SJSA1 (cell line): ENCODE results near the gene CSH1. TPM values are rescaled to one million over a fixed set of nuclear protein-coding genes. Genes with fewer than 3 reads are reported as not detected.

Source experiments
- DNase-seq, 2 experiments: peaks; one replicate each; pipeline ENCODE4 v3.0.0-alpha.2; 2015 to 2020; ENCODE audit warnings: low spot score in 2 of 2, low read depth in 1 of 2
- H3K27ac ChIP-seq: fragments of 250-450 bp; sonication (Bioruptor Pico); 2 replicates; pipeline ENCODE4 v1.5.1; 2020; ENCODE audit warnings: mild to moderate bottlenecking, moderate library complexity
- H3K27me3 ChIP-seq: fragments of 250-450 bp; sonication (Bioruptor Pico); replicated peaks from 2 replicates; pipeline ENCODE4 v1.5.1; 2020; ENCODE audit warnings: mild to moderate bottlenecking, moderate library complexity
- H3K36me3 ChIP-seq: fragments of 250-450 bp; sonication (Bioruptor Pico); 2 replicates; pipeline ENCODE4 v1.5.1; 2020; ENCODE audit warnings: mild to moderate bottlenecking
- H3K4me1 ChIP-seq: fragments of 250-450 bp; sonication (Bioruptor Pico); replicated peaks from 2 replicates; pipeline ENCODE4 v1.6.1; 2021; ENCODE audit warnings: mild to moderate bottlenecking
- H3K4me3 ChIP-seq: fragments of 250-450 bp; sonication (Bioruptor Pico); 2 replicates; pipeline ENCODE4 v1.5.1; 2020; ENCODE audit warnings: mild to moderate bottlenecking
- H3K9me3 ChIP-seq: fragments of 250-450 bp; sonication (Bioruptor Pico); replicated peaks from 2 replicates; pipeline ENCODE4 v1.5.1; 2020; ENCODE audit warnings: mild to moderate bottlenecking
- total RNA-seq: library from RNA; depleted of rRNA; stranded (reverse); fragments of >200 nt; shearing (Covaris generic); gene quantifications from 2 replicates; pipeline ENCODE4 v1.2.3, GENCODE V29; 2014; rRNA removed

Gene CSH1
- total RNA-seq, 1 experiment from 2014 or later: not detected

GRCh38 chr17:63850401-63850800, 46.0 kb downstream of the CSH1 start:
- peaks cover 12% of the 10 kb centered on the region for H3K27me3 ChIP-seq

GRCh38 chr17:63848834-63849689, 47.3 kb downstream of the CSH1 start:
- Histone ChIP-seq H3K4me3 (peak overlapping the region; percentile 12), H3K27ac (peak overlapping the region; percentile 21; the same call in 1 of the 2 replicates)

More at GRCh38 chr17:63850401-63850800, 46.0 kb downstream of the CSH1 start:
- H3K27ac ChIP-seq: no peak overlapping the region
- DNase-seq: no peak
- no peaks in the 10 kb centered on the region for H3K36me3 ChIP-seq
- H3K4me1 ChIP-seq: peaks cover 7% of the 10 kb centered on the region
- H3K4me3 ChIP-seq: no peak overlapping the region
- H3K9me3 ChIP-seq: peaks cover 7% of the 10 kb centered on the region; the same call in 1 of the 2 replicates

GRCh38 chr17:63847525-63848249, 48.7 kb downstream of the CSH1 start:
- no peak for DNase-seq
- H3K36me3 ChIP-seq: no peaks in the 10 kb centered on the region
- no peaks in the 10 kb centered on the region for H3K27me3 ChIP-seq
- peaks cover 13% of the 10 kb centered on the region for H3K4me1 ChIP-seq
- peaks cover 7% of the 10 kb centered on the region; the same call in 1 of the 2 replicates for H3K9me3 ChIP-seq
- no peak overlapping the region for H3K4me3 ChIP-seq
- no peak overlapping the region for H3K27ac ChIP-seq

More at GRCh38 chr17:63848834-63849689, 47.3 kb downstream of the CSH1 start:
- Histone ChIP-seq H3K27me3 (peaks cover 12% of the 10 kb centered on the region), H3K4me1 (peaks cover 7% of the 10 kb centered on the region), H3K9me3 (peaks cover 7% of the 10 kb centered on the region; the same call in 1 of the 2 replicates), H3K36me3 (no peaks in the 10 kb centered on the region)
- DNase-seq: peak; percentile 83 to 92

- H3K27ac ChIP-seq: no peak overlapping the region
- no peak overlapping the region for H3K4me3 ChIP-seq
- peaks cover 8% of the 10 kb centered on the region; the same call in 1 of the 2 replicates for H3K36me3 ChIP-seq
- no peak for DNase-seq
- H3K27me3 ChIP-seq: no peaks in the 10 kb centered on the region
- H3K9me3 ChIP-seq: peaks cover 7% of the 10 kb centered on the region
- peaks cover 26% of the 10 kb centered on the region for H3K4me1 ChIP-seq
Measured at GRCh38 chr17:63845509-63845908, 50.9 kb downstream of the CSH1 start.

Other genes with a start within 250 kb of the CSH1 start
- 26.5 and 35.2 TPM in 2 replicates for gene LIMD2, start 196.4 kb downstream of the CSH1 start, total RNA-seq
- gene STRADA, start 154.8 kb downstream of the CSH1 start, total RNA-seq: 14.7 and 17.3 TPM in 2 replicates
- 106 and 125 TPM in 2 replicates for gene CCDC47, start 123.0 kb downstream of the CSH1 start, total RNA-seq
- 102 and 118 TPM in 2 replicates for gene DDX42, start 122.4 kb downstream of the CSH1 start, total RNA-seq
- 54.4 and 63.7 TPM in 2 replicates for gene PSMC5, start 69.1 kb downstream of the CSH1 start, total RNA-seq
- 68.9 and 80.2 TPM in 2 replicates for gene FTSJ3, start 68.9 kb downstream of the CSH1 start, total RNA-seq
- gene SMARCD2, start 53.9 kb downstream of the CSH1 start, total RNA-seq: 75.9 and 115 TPM in 2 replicates
- not detected in 2 replicates for gene CSH2, start 22.9 kb downstream of the CSH1 start, total RNA-seq
- gene GH2, start 14.6 kb downstream of the CSH1 start, total RNA-seq: not detected in 2 replicates
- not detected in 2 replicates for gene CSHL1, start 14.7 kb upstream of the CSH1 start, total RNA-seq
- gene GH1, start 22.3 kb upstream of the CSH1 start, total RNA-seq: not detected in 2 replicates
- gene CD79B, start 35.8 kb upstream of the CSH1 start, total RNA-seq: not detected in 2 replicates
- gene SCN4A, start 76.3 kb upstream of the CSH1 start, total RNA-seq: not detected in 2 replicates
- 0.08 TPM in 1 of 2 replicates, not detected in the other for gene PRR29, start 101.8 kb upstream of the CSH1 start, total RNA-seq
- 0.87 TPM in 1 of 2 replicates, not detected in the other for gene ICAM2, start 124.1 kb upstream of the CSH1 start, total RNA-seq
- gene ERN1, start 233.6 kb upstream of the CSH1 start, total RNA-seq: 4.4 and 5.8 TPM in 2 replicates